PC-3 (cell line): ENCODE data around the gene STRN.

Experiments
- CTCF ChIP-seq: fragments of 300-600 bp; sonication (generic); conservative IDR thresholded peaks from 2 replicates; pipeline ENCODE4 v1.5.1; 2017; ENCODE audit warnings: antibody characterized with exemption, low read depth, mild to moderate bottlenecking, low read length
- EZH2 ChIP-seq: fragments of 300-600 bp; sonication (generic); IDR thresholded peaks from one replicate; pipeline ENCODE4 v1.6.1; 2017; ENCODE audit warnings: antibody characterized with exemption, mild to moderate bottlenecking, low read length; ENCODE audit not compliant: unreplicated experiment

GRCh38 chr2:36839976-36840617 is 126.2 kb downstream of the STRN start:
- TF ChIP-seq CTCF (no peak), EZH2 (no peak)
